Endometrial microvascular endothelial cells (primary cell): Measurements from ENCODE around the gene TPK1. TPM values are rescaled to one million over a fixed set of nuclear protein-coding genes. Genes with fewer than 3 reads are reported as not detected.

Experiments used
- in situ Hi-C: cut with HindIII; loops from 2 replicates; pipeline ENCODE4 v1.10.0; 2017; ENCODE audit warnings: low sequenced_read_pairs, low pct_unique_long_range_greater_than_20kb; ENCODE audit errors: inconsistent ontology term
- total RNA-seq: library from RNA; depleted of rRNA; stranded (reverse); fragments of >200 nt; gene quantifications from one replicate; pipeline ENCODE4 v1.2.3, GENCODE V29; 2015; ENCODE audit errors: inconsistent ontology term

Gene TPK1
- total RNA-seq, 1 donor from 2014 or later = 16.1 TPM

DNA sequence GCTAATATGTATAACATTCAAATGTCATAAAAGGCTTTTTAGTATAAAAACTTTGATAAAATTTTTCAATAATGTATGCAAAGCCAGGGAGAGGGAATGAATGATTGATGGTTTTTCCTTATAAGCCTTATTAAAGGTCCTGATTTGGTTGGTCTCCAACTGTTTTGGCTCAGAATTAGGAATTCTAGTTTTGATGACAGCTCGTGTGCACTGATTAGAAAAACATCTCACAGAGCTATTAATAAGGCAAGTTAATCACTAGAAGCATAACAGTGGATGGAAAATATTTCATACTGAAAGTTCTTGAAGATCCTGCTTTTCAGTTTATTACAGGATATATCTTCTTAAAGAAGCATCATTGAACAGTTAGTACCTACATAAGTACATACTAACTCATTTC, 317.5 kb downstream of the TPK1 start:
- in situ Hi-C loops = no loop called here

DNA sequence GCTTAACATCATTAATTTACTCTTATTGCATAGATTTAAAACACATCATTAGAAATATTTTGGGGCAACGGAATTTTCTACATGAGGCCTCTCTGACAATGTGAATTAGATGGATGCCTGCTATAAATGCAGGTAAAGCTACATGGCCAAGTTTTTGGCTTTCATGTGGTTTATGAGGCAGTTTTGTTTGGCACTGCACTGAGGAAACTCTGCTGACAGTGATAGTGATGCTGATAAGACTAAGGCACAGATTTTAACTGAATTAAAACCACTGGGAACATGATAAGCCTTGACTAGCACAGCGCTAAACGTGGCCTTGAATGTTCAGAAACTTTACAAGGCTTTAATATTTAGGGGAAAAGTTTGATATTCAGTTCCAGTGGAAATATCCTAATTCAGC, 318.1 kb downstream of the TPK1 start:
- in situ Hi-C loops = no loop called here

DNA sequence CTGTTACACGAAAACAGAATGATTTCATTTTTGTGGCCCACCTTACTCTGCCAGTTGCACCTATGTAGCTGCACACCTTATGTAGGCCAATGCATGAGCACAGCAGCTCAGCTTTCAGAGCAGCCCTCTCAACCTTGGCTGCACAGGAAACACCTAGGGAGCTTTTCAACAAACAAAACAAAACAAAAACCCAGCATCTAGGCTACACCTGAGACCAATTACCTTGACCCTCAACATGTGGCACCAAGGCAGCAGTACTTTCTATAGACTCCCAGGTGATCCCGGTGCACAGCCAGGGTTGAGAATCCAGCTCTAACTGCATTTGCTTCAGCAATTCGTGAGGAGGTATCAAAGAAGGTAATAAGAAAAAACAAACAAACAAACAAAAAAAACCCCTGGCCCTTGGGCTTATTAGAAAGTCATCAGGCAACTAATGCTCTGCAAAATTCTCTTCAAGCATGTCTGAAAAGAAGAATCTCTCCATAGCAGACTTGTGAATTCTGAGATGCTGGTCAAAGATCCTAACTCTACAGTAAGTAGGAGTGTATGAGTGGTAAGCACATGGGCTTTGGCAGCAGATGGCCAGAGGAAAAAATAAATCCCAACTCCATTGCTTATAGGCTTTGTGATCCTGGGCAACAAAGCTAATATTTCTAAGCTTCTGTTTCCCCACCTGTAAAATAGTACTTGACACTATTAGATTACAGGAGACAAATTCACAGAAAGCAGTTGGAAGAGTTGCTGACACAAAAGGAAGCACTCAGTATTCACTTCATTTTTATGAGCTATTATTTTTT, 318.9 kb downstream of the TPK1 start:
- in situ Hi-C loops = no loop called here

DNA sequence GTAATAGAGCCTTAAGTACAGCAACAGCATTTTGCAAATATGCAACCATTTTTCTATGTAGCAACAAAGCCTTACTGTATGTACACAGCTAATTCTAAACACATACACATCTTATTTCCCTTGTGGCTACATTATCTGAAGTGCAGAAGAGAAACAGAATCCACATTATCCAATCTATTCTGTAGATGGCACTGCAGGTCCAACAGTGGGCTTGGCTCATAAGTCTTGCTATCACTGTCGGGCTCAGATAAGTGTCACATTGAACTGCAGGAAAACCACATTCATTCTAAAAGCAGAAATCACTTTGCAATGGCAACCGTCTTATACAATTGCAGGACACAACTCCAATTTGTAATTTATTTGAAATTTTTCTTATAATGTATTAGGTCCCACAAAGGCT, 322.5 kb downstream of the TPK1 start:
- in situ Hi-C loops = no loop called here

- in situ Hi-C loops = no loop called here
Measured at GRCh38 chr7:144510621-144511020, 325.2 kb downstream of the TPK1 start.

DNA sequence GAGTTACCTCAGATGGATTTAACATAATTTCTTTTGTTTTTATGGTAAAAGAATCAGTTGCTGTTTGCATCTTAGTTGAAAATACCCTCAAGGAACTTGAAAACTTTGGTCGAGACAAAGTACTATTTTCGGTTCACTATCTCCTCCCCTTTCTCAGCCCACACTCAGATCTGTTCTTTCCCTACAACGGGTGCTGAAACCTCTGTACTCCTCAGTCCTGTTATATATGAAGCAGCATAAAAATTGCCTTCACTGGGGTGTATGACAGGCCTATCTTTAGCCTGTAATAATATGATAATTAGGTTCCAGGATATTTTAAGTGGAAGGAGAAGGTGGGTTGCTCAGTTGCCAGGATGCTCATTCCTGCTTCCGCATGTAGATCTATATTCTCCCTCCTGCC, 327.2 kb downstream of the TPK1 start:
- in situ Hi-C loops = no loop called here

DNA sequence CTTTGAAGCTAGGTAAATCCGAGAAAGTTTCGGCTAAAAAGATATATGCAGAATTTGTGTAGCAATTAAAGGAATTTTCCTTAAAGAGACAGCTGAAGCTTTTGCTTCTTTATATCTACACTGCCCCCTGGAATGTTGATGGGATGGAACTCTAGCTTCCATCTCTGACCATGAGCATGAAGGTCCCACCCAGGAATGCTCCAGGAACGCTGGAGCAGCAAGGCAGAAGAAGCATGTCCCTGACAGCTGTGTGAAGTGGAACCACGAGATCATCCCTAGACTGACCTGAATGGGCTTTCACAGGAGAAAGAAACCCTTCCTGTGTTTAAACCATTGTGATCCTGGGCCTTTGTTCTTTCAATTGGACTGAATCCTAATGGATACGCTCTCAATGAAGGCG, 332.6 kb downstream of the TPK1 start:
- in situ Hi-C loops = no loop called here

DNA sequence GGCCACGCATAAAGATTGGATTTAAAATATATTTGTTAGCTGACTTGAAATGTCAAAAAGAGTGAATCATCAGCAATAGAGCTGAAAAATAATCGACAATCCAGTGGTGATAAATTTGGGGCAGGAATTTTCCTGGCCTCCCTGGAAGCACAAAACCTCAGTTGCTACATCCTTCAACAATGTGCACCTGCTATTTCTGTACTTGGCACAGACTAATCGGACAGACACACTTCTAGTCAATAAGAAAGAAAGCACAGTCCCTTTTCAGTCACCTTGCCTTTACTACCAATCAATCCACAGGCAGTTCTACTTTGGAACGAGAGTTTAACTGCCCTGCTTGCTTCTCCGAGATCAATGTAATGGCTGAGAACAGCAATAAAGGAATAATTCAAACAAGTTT, 335.6 kb downstream of the TPK1 start:
- in situ Hi-C loops = no loop called here

DNA sequence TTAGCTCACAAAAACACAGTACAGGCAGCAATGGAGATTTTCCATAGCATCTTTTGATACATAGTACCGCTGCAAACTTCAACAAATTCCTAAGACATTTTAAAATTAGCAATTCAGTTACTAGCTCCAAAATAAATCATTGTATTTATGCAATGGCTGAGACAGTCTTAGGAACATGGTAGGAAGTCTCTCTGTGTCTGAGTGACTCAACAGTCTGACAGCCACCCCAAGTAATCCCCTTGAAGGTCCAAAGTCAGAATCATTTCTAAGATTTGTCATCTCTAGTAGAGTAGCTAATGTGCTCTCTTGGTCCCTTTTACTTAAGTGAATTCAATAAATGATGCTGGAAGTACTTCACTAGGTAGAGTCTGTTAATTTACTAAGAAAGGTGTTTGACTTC, 338.6 kb downstream of the TPK1 start:
- in situ Hi-C loops = no loop called here

- in situ Hi-C loops = no loop called here
Measured at GRCh38 chr7:144494355-144494754, 341.5 kb downstream of the TPK1 start.

DNA sequence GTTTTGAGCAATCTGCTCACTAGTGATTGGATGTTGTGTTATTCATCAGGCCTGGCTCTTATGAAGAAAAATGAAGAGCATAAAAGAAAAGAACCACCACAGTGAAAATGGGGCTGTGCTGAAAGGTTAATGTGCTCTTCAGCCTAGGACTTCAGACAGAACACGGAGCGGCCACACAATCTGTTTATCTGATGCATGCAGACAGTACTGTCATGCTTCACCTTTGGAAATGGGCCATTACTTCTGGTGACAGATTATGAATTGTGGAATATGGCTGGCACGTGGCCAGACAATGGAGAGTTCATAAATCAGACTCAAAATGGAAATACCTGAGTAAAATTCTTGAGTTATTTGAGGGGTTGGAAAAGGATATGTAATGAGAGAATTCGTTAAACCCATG, 346.3 kb downstream of the TPK1 start:
- in situ Hi-C loops = no loop called here

- in situ Hi-C loops = no loop called here
Measured at GRCh38 chr7:144488977-144489376, 346.9 kb downstream of the TPK1 start.

- in situ Hi-C loops = no loop called here
Measured at GRCh38 chr7:144487901-144488300, 348.0 kb downstream of the TPK1 start.

DNA sequence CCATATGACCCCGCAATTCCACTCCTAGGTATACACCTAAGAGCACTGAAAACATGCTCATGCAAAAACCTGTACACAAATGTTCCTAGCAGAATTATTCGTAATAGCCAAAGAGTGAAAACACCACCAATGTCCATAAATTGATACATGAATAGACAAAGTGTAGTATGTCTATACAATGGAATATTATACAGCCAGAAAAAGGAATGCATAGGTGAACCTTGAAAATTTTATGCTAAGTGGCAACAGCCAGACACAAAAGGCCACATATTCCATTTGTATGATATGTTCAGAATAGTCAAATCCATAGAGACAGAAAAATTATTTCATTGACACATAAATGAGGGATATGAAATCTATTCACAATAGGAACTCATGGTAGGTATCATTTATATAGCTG, 351.4 kb downstream of the TPK1 start:
- in situ Hi-C loops = no loop called here

DNA sequence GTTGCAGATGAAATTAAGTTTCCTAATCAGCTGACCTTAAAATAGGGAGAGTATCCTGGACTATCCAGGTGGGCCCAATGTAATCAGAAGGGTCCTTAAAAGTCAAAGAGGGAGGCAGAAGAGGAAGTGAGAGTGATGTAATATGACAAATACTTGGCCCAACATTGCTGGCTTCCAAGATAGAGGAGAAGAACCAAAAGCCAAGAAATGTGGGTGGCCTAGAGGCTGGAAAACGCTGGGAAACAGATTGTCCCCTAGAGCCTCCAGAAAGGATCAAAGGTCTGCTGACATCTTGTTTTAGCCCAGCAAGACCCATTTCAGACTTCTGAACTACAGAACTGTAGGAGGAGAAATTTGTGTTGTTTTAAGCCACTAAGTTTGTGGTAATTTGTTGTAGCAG, 352.7 kb downstream of the TPK1 start:
- in situ Hi-C loops = no loop called here

GRCh38 chr7:144481833-144482232, 354.0 kb downstream of the TPK1 start:
- in situ Hi-C loops = no loop called here

DNA sequence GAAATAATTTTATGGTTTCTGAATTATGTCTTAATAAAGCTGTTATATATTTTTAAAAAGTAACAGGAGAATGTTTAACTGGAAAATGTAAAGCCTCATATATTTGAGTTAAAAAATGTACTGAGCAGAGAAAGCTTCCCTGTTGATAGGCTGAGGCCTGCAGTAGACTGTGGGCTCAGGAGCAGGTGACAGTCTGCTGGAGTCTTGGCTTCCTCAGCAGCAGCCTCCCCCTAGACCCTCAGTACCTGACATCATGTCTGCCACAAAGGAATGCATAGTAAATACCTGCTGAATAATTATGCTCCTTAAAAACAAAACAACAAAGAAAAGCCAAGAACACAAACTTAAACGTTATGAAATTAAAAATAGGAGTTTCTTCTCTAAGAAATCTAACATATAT, 358.5 kb downstream of the TPK1 start:
- in situ Hi-C loops = no loop called here

- in situ Hi-C loops = no loop called here
Measured at GRCh38 chr7:144474800-144475615, 360.8 kb downstream of the TPK1 start.

DNA sequence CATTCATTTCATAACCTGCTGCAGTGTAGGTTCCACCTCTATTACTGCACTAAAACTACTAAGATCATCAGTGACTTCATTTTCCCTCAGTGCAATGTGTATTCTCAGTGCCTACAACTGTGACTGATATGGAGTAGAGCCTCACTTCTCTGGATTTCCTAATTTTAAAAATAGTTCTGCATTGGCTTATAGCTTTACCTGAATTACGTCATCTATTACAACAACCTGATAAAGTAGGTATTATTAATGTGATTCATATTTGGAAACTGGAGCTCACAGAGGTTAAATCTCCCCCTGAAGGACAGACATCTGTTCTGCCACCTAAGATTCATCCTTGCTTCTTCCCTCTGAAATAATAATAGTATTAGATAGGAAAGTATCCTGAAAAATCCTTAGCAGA, 361.5 kb downstream of the TPK1 start:
- in situ Hi-C loops = no loop called here

- in situ Hi-C loops = no loop called here
Measured at GRCh38 chr7:144473908-144474307, 361.9 kb downstream of the TPK1 start.
